Activated naive CD4-positive, alpha-beta T cell treated with Interleukin-2 at 50 U/mL for 16 hours (primary cell): ENCODE results near the gene TRABD.
A peak's percentile ranks its signal among the peaks of the same experiment; 100 is the strongest.

Experiments
- DNase-seq: peaks from one replicate; pipeline ENCODE4 v3.0.0-alpha.2; 2020

TRABD gene

GRCh38 chr22:50246242-50247175, 60.8 kb downstream of the TRABD start:
- DNase-seq: no peak

DNA sequence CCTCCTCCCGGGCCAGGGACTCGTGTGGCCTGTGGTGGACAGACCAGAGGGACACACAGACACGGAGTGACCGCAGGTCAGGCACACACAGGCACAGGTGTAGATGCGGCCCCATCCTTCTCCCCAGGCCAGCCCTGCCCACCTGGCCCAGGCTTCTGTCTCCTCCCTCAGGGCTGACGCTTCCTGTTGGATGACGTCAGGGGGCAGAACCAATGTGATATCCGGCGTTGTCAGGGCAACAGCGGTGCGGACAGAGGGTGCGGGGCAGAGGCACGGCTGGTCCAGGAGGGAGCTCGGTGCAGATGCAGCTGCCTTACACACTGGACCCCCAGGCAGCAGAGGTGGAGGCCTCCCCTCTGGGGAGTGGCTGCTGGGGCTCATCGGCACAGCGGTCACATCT, 62.0 kb downstream of the TRABD start:
- DNase-seq: peak; percentile 55

DNA sequence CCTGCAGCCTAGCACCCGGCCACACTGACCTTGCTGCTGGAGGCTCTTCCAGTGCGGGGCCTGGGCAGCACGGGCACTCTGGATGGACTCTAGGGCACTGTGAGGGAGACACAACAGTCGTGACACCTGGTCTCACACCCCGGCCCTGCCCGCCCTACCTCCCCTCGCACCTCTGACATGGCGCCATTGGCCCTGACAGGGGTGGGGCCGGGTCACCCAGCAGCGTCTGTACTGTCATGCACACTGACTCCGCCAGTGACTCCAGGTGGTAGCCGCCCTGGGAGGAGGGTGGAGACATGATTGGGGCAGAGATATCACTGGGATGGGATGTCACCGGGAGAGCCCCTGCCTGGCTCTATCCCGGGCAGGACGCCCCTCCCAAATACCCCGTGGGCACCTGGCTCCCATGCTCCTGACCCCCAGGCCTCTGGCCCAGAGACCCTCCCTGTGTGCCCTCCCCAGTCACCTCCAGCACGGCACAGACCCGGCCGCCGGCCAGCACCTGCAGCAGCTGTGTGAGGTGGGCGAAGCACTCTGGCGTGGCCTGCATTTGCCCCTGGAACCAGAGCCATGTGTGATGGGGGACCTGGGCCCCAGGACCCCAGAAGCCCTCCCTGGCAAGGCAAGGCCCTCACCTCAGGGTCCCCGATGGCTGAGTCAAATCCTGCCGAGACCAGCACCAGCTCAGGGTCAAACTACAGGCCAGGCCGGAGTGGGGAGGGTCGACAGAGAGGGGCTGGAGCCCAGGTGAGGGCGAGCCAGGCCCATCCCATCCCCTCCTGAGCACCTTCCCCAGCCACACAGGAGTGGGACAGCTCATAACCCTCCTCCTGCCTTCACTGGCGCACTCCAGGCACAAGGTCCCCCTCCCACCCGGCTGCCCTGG, 62.7 kb downstream of the TRABD start:
- no peak for DNase-seq
